Esophagus mucosa (tissue), 1 donor: ENCODE data around the gene ZNF534. TPM values are rescaled to one million over a fixed set of nuclear protein-coding genes. Genes with fewer than 3 reads are reported as not detected.
"Not testable (repeated sequence)": the region's sequence is repeated elsewhere in the genome, so short reads cannot be mapped to it uniquely, and the experiment has no call there.

Experiments used
- ATAC-seq: fragments of 200-7000 bp; cut with Tn5 transposase; one replicate; pipeline ENCODE4 v1.9.1; 2020
- total RNA-seq: library from RNA; stranded (reverse); gene quantifications from one replicate; pipeline ENCODE4 v1.2.4, GENCODE V29; 2023
- donor health status: DM: yes; HTN: yes; CAD: no.

Gene ZNF534
- total RNA-seq, 1 donor from 2014 or later: not detected

- no peak for ATAC-seq
These were observed 69.6 kb downstream of the ZNF534 start for GRCh38 chr19:52498571-52498970.

GRCh38 chr19:52500474-52500873, 71.5 kb downstream of the ZNF534 start:
- not testable (repeated sequence) for ATAC-seq

DNA sequence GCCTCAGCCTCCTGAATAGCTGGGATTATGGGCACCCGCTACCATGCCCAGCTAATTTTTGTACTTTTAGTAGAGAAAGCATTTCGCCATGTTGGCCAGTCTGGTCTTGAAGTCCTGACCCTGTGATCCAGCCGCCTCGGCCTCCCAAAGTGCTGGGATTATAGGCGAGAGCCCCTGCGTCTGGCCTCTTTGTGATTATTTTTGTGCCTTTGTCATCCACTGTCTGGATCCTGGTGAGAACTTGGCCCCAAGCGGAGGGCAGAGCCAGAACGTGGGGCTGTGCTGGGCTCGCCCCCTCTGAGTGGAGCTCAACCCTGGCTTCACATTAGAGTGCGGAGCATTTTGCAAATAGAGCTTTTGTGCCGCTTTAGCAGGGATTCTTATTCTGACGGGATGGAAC, 72.0 kb downstream of the ZNF534 start:
- ATAC-seq: not testable (repeated sequence)

Other genes with a start within 250 kb of the ZNF534 start
- gene PPP2R1A, start 239.1 kb upstream of the ZNF534 start, total RNA-seq: 168 TPM
- gene ZNF766, start 159.6 kb upstream of the ZNF534 start, total RNA-seq: 6.4 TPM
- gene ZNF480, start 132.0 kb upstream of the ZNF534 start, total RNA-seq: 7.2 TPM
- 0.24 TPM for gene ZNF610, start 92.9 kb upstream of the ZNF534 start, total RNA-seq
- gene ZNF880, start 59.2 kb upstream of the ZNF534 start, total RNA-seq: 3.5 TPM
- gene ZNF528, start 31.3 kb upstream of the ZNF534 start, total RNA-seq: 10.8 TPM
- 0.24 TPM for gene ZNF578, start 24.4 kb downstream of the ZNF534 start, total RNA-seq
- gene ZNF808, start 98.5 kb downstream of the ZNF534 start, total RNA-seq: 10.0 TPM
- 5.7 TPM for gene ZNF701, start 141.1 kb downstream of the ZNF534 start, total RNA-seq
- 10.7 TPM for gene ZNF83, start 209.2 kb downstream of the ZNF534 start, total RNA-seq